Raji (cell line): ENCODE results near the gene ALDH4A1.

Experiments used
- POLR2A ChIP-seq: IDR thresholded peaks from 2 replicates; pipeline ENCODE4 v1.6.1; 2011; ENCODE audit warnings: low read depth, low read length, control low read depth; ENCODE audit not compliant: insufficient read depth

ALDH4A1 gene

DNA sequence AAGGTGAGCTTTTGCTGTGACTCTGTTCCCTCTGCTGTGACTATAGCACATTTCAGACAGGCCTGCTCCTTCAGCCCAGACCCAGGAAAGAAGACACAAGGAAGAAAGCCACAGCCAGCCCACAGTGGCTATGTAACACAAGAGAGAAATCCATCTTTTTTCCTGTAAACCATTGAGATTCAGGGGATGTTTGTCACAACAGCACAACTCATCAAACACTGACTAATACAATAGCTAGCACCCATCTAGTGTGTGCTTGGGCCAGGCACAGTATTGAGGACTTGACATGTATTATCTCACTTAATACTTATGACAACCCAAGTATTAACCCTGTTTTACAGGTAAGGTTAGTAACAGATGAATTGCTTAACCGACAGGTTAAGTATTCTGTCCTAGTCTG lies 72.7 kb downstream of the ALDH4A1 start:
- no peak for TF ChIP-seq POLR2A

GRCh38 chr1:18828224-18828623 lies 74.1 kb downstream of the ALDH4A1 start:
- TF ChIP-seq POLR2A: no peak

DNA sequence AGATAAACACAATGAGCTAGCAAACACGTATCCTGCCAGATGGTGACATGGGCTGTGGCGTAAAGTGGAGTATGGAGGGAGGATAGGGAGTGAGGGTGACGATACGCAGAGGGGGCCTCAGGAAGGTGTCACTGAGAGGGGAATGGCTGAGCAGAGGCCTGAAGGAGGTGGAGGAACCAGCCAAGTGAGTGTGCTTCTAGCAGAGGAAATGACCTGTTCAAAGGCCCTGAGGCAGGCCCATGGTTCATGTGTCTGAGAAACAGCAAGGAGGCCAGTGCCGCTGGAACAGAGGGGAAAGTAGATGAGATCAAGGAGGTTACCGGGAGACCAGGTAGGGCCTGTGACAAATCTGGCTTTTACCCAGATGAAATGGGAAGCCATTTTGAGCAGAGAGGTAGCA lies 78.9 kb downstream of the ALDH4A1 start:
- no peak for TF ChIP-seq POLR2A
